GM12891 (cell line): Measurements from ENCODE around the gene SMCR8.
A peak's percentile ranks its signal among the peaks of the same experiment; 100 is the strongest.
"Not testable (repeated sequence)": the region's sequence is repeated elsewhere in the genome, so short reads cannot be mapped to it uniquely, and the experiment has no call there.

ENCODE experiments used
- DNase-seq: peaks from one replicate; pipeline ENCODE4 v3.0.0; 2011; ENCODE audit warnings: low spot score; ENCODE audit not compliant: insufficient read length
- FAIRE-seq: peaks from 2 replicates; lab custom pipeline; 2011; peaks lifted over from hg19 to GRCh38; lab: Jason Lieb, UNC
- PAX5 ChIP-seq: IDR thresholded peaks from 2 replicates; pipeline ENCODE4 v1.6.1; 2011; ENCODE audit warnings: low read length, moderate library complexity, mild to moderate bottlenecking; ENCODE audit not compliant: insufficient read depth, severe bottlenecking
- POLR2A ChIP-seq: IDR thresholded peaks from 2 replicates; pipeline ENCODE4 v1.6.1; 2011; ENCODE audit warnings: low read depth, low read length, control low read depth
- POLR2AphosphoS5 ChIP-seq: IDR thresholded peaks from 2 replicates; pipeline ENCODE4 v1.6.1; 2011; ENCODE audit warnings: low read depth, low read length, control low read depth
- POU2F2 ChIP-seq: IDR thresholded peaks from 2 replicates; pipeline ENCODE4 v1.6.1; 2011; ENCODE audit warnings: low read depth, mild to moderate bottlenecking, control low read depth, low read length, moderate library complexity
- SPI1 ChIP-seq: IDR thresholded peaks from 2 replicates; pipeline ENCODE4 v1.6.1; 2011; ENCODE audit warnings: low read depth, low read length, control low read depth
- TAF1 ChIP-seq: IDR thresholded peaks from 2 replicates; pipeline ENCODE4 v1.6.1; 2011; ENCODE audit warnings: low read depth, low read length, control low read depth

Gene SMCR8

DNA sequence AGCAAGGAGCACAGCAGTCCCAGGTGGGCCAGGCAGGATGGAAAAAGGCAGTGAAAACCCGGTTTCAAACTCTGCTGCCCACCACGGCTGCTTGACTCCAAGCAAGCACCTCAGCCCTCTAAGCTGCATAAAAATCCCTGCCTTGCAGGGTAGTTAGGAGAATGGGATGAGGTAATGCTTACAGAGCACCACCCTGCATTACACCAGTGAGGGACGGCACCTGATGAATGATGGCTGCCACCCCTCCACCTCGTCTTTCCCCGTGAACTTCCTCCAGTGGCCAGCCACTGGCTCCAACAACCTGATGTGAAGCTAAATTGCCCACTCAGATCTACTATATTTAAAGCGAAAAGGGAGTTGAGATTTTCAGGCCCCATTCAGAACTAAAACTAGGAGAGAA lies 33.3 kb upstream of the SMCR8 start:
- no peak for FAIRE-seq
- TF ChIP-seq SPI1 (no peak), POLR2A (no peak), POLR2AphosphoS5 (no peak), TAF1 (no peak), POU2F2 (no peak), PAX5 (no peak)
- DNase-seq: no peak

DNA sequence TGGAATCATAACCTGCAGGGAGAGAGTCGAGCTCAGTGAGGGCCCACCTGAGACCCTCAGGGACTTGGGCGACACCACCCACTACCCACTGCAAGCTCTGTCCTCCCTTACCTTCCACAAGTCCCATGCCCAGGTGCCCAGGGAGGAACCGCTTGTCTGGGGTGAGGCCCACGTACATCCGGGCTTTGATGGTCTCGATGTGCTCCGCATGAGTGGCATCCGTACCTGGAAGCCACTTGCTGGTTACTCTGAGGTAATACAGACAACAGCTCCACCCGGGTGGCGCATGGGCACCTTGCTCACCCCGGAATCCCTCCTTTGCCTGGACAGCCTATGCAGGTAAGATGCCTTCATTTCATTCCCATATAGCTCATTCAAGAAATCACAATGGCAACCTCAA lies 29.8 kb upstream of the SMCR8 start:
- DNase-seq (no peak), FAIRE-seq (no peak)
- TF ChIP-seq POU2F2: no peak
- TF ChIP-seq SPI1: no peak
- TF ChIP-seq PAX5: no peak
- TF ChIP-seq POLR2A: no peak
- no peak for TF ChIP-seq POLR2AphosphoS5
- TF ChIP-seq TAF1: no peak

- no peak for TF ChIP-seq POLR2A
- TF ChIP-seq POU2F2: no peak
- no peak for TF ChIP-seq TAF1
- no peak for TF ChIP-seq PAX5
- no peak for TF ChIP-seq POLR2AphosphoS5
- TF ChIP-seq SPI1: no peak
- DNase-seq: no peak
- no peak for FAIRE-seq
These were observed 23.2 kb upstream of the SMCR8 start for GRCh38 chr17:18291718-18292540.

DNA sequence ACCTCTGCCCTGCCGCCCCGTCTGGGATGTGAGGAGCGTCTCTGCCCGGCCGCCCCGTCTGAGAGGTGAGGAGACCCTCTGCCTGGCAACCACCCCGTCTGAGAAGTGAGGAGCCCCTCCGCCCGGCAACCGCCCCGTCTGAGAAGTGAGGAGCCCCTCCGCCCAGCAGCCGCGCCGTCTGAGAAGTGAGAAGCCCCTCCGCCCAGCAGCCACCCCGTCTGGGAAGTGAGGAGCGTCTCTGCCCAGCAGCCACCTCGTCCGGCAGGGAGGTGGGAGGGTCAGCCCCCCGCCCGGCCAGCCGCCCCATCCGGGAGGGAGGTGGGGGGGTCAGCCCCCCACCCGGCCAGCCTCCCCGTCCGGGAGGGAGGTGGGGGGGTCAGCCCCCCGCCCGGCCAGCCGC lies 17.0 kb upstream of the SMCR8 start:
- not testable (repeated sequence) for FAIRE-seq, DNase-seq

GRCh38 chr17:18300725-18301480 lies 14.2 kb upstream of the SMCR8 start:
- TF ChIP-seq POLR2A: no peak
- no peak for TF ChIP-seq PAX5
- no peak for TF ChIP-seq SPI1
- no peak for TF ChIP-seq POLR2AphosphoS5
- TF ChIP-seq TAF1: no peak
- TF ChIP-seq POU2F2: no peak
- FAIRE-seq (no peak), DNase-seq (no peak)

GRCh38 chr17:18303206-18303605 lies 11.9 kb upstream of the SMCR8 start:
- not testable (repeated sequence) for DNase-seq, FAIRE-seq

GRCh38 chr17:18309202-18309601 lies 5.9 kb upstream of the SMCR8 start:
- TF ChIP-seq PAX5 (no peak), POLR2AphosphoS5 (no peak), POLR2A (no peak), POU2F2 (no peak), TAF1 (no peak), SPI1 (no peak)
- DNase-seq (no peak), FAIRE-seq (no peak)

GRCh38 chr17:18314059-18314730 lies 898 bp upstream of the SMCR8 start:
- FAIRE-seq (peak; percentile 35), DNase-seq (no peak)
- TF ChIP-seq POLR2AphosphoS5 (no peak), SPI1 (no peak), POLR2A (no peak), TAF1 (no peak), POU2F2 (no peak)

GRCh38 chr17:18315562-18315922 lies 449 bp downstream of the SMCR8 start:
- no peak for DNase-seq
- TF ChIP-seq SPI1 (peak; percentile 80), POLR2A (no peak)
- FAIRE-seq: no peak

DNA sequence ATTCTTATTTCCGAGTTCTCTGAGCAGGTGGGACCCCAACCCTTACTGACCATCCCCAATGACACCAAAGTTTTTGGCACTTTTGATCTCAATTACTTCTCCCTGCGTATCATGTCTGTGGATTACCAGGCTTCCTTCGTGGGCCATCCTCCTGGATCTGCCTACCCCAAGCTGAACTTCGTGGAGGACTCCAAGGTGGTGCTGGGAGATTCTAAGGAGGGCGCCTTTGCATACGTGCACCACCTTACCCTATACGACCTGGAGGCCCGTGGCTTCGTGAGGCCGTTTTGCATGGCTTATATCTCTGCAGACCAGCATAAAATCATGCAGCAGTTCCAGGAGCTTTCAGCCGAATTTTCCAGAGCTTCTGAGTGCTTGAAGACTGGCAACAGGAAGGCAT lies 868 bp downstream of the SMCR8 start:
- TF ChIP-seq PAX5 (no peak), POU2F2 (no peak), SPI1 (no peak), POLR2A (no peak), TAF1 (no peak), POLR2AphosphoS5 (no peak)
- DNase-seq (no peak), FAIRE-seq (no peak)

- TF ChIP-seq PAX5 (no peak), POU2F2 (no peak), SPI1 (no peak), TAF1 (no peak), POLR2AphosphoS5 (no peak), POLR2A (no peak)
- no peak for DNase-seq
- no peak for FAIRE-seq
These were observed 3.0 kb downstream of the SMCR8 start for GRCh38 chr17:18318117-18318516.
